ENCODE results near the gene ACOT7.

The ACOT7 gene

DNA sequence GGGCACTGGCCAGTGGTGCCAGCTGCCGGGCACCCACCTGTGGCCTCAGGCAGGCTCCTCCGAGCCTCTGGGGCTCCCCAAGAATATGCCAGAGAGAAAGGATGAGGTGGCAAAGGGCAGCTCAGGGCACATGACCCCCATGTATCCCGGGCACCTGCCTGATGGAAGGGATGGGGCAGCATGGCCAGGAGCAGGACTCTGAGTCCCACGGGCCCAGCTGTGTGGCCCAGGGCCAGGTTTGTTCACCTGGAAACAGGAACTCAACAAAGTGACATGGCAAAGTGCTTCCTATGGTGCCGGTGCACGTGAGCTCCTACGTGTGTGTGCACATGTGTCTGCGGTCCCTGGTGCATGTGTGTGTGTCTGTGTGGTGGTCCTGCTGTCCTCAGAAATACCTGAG, 123.2 kb downstream of the ACOT7 start:
- Histone ChIP-seq H3K27me3 (replicated peaks) (no peaks in the 10 kb centered on the region), H3K4me3 (ENCODE audit: low read depth, low read length) (no peak overlapping the region), H3K36me3 (replicated peaks) (no peaks in the 10 kb centered on the region), H3K27ac (no peak overlapping the region)
- in situ Hi-C loops (cut with HindIII; ENCODE audit: low pct_ligation_motif_present, low sequenced_read_pairs): no loop called here
- TF ChIP-seq, protein P1, sequence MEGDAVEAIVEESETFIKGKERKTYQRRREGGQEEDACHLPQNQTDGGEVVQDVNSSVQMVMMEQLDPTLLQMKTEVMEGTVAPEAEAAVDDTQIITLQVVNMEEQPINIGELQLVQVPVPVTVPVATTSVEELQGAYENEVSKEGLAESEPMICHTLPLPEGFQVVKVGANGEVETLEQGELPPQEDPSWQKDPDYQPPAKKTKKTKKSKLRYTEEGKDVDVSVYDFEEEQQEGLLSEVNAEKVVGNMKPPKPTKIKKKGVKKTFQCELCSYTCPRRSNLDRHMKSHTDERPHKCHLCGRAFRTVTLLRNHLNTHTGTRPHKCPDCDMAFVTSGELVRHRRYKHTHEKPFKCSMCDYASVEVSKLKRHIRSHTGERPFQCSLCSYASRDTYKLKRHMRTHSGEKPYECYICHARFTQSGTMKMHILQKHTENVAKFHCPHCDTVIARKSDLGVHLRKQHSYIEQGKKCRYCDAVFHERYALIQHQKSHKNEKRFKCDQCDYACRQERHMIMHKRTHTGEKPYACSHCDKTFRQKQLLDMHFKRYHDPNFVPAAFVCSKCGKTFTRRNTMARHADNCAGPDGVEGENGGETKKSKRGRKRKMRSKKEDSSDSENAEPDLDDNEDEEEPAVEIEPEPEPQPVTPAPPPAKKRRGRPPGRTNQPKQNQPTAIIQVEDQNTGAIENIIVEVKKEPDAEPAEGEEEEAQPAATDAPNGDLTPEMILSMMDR (IDR thresholded peaks at IDR 0.05; ENCODE audit: low read depth, low read length, missing control alignments): no peak
- no peak for DNase-seq

DNA sequence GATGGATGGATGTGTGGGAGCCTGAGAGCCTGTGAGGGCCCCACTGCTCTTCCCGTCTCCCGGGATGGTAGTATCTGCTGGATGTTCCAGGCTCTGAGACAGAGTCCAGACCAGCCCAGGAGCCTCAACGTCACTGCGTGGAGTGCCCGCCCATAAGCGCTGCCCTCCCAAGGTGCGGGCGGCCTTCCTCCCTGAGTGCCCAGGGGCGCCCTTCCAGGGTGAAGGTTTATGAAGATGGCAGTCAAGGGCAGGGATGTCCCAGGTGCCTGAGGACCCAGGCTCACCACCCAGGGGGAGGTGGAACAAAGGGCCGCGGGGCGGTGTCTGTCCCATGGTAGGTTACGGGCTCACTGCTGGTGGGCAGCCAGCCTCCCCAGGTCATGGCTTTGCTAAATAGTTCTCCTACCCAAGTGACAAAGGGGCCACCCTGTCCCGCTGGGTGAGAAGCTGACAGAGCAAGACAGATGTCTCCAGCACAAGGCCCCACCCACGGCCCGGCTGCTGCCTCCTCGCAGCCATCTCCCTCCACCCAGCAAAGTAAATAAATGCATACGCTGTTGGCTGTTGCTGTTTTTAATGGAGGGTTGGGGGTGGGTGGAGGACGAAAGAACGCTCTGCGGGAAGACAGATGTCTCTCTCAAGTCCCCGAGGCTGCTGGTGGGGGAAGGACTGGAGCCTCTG, 123.7 kb downstream of the ACOT7 start:
- no peak for DNase-seq
- H3K27ac ChIP-seq: no peak overlapping the region
- H3K27me3 ChIP-seq (replicated peaks): no peaks in the 10 kb centered on the region
- in situ Hi-C loops (cut with HindIII; ENCODE audit: low pct_ligation_motif_present, low sequenced_read_pairs): no loop called here
- no peaks in the 10 kb centered on the region for H3K36me3 ChIP-seq (replicated peaks)
- TF ChIP-seq, protein P1 (IDR thresholded peaks at IDR 0.05; ENCODE audit: low read depth, low read length, missing control alignments): no peak
- H3K4me3 ChIP-seq (ENCODE audit: low read depth, low read length): no peak overlapping the region

DNA sequence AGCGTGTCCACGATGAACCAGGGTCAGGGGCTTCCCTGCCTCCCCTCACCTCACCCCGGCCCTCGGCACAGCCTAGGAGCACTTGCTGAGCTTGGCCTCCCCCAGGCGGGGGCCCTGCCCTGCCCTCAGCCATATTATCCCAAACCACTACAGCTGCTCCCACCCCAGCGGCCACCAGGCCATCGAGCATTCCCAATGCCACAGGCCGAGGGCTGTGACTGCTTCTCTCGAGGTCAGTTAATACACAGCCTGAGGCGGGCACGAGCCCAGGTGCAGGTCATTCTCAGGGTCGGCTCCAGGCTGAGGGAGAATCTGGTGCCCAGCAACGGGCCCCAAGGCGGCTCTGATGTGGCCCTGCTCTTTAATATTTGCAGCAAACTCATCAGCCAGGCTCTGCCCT, 124.3 kb downstream of the ACOT7 start:
- in situ Hi-C loops (cut with HindIII; ENCODE audit: low pct_ligation_motif_present, low sequenced_read_pairs): no loop called here
- no peaks in the 10 kb centered on the region for H3K36me3 ChIP-seq (replicated peaks)
- H3K27me3 ChIP-seq (replicated peaks): no peaks in the 10 kb centered on the region
- H3K27ac ChIP-seq: no peak overlapping the region
- H3K4me3 ChIP-seq (ENCODE audit: low read depth, low read length): no peak overlapping the region
- DNase-seq: no peak
- TF ChIP-seq, protein P1 (IDR thresholded peaks at IDR 0.05; ENCODE audit: low read depth, low read length, missing control alignments): no peak

DNA sequence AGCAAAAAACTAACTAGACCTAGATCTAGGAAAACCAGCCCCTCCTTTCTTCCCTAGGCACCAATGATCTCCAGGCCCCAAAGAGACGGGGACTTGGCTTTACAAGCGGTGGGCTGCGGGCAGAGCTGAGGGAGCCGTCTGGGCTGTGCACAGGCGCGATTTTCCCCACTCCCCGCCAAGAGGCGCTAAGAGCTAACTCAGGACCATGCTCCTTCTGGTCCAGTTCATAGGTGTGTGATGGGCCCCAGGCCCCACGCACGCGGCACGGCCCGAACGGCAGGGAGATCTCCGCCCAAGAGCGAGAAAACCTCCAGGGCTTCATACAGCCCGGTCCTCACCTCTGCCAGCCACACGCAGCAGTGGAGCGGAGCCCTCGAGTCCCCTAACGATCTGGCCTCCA, 125.2 kb downstream of the ACOT7 start:
- TF ChIP-seq, protein P1 (IDR thresholded peaks at IDR 0.05; ENCODE audit: low read depth, low read length, missing control alignments): peak; percentile 14
- no peaks in the 10 kb centered on the region for H3K36me3 ChIP-seq (replicated peaks)
- no peak overlapping the region for H3K4me3 ChIP-seq (ENCODE audit: low read depth, low read length)
- H3K27me3 ChIP-seq (replicated peaks): no peaks in the 10 kb centered on the region
- in situ Hi-C loops (cut with HindIII; ENCODE audit: low pct_ligation_motif_present, low sequenced_read_pairs): no loop called here
- H3K27ac ChIP-seq: no peak overlapping the region
- no peak for DNase-seq

DNA sequence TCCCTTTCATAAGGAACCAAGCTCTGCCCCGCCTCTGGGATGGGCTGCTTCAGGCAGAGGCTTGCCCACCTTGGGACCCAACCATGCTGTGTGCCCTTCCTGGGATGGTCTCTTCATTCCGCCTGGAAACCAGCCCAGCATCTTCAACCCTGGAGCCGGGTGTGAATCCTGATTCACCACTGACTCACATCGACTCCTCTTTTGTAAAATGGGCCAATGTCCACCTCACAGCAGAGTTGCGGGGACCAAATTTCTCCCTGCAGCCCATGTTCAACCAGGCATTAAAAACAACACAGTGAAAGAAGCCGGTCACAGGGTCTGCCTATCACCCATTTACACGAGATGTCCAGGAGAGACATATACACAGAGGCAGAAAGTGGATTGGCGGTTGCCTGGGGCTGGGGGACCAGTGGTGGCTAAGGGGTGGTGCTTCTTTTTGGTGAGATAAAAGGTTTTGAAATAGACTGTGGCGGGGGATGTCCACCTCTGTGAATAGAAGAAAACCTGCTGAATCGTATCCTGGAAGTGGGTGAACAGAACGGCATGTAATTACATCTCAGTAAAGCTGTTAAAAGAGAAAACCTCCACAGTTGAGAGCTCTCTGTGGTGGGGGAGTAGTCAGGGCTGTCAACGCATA, 125.8 kb downstream of the ACOT7 start:
- no peak for DNase-seq
- Histone ChIP-seq H3K36me3 (replicated peaks) (no peaks in the 10 kb centered on the region), H3K27ac (no peak overlapping the region), H3K27me3 (replicated peaks) (no peaks in the 10 kb centered on the region), H3K4me3 (ENCODE audit: low read depth, low read length) (no peak overlapping the region)
- TF ChIP-seq, protein P1 (IDR thresholded peaks at IDR 0.05; ENCODE audit: low read depth, low read length, missing control alignments): no peak
- in situ Hi-C loops (cut with HindIII; ENCODE audit: low pct_ligation_motif_present, low sequenced_read_pairs): no loop called here
